ENCODE data around the gene PSME2. TPM values are rescaled to one million over a fixed set of nuclear protein-coding genes. Genes with fewer than 3 reads are reported as not detected.

The PSME2 gene
- total and polyA plus RNA-seq, 9 of the 15 experiments (the other 6 are each of a cell fraction or from before 2014, with no cell fraction given) = 111 to 579 (median 159) TPM

DNA sequence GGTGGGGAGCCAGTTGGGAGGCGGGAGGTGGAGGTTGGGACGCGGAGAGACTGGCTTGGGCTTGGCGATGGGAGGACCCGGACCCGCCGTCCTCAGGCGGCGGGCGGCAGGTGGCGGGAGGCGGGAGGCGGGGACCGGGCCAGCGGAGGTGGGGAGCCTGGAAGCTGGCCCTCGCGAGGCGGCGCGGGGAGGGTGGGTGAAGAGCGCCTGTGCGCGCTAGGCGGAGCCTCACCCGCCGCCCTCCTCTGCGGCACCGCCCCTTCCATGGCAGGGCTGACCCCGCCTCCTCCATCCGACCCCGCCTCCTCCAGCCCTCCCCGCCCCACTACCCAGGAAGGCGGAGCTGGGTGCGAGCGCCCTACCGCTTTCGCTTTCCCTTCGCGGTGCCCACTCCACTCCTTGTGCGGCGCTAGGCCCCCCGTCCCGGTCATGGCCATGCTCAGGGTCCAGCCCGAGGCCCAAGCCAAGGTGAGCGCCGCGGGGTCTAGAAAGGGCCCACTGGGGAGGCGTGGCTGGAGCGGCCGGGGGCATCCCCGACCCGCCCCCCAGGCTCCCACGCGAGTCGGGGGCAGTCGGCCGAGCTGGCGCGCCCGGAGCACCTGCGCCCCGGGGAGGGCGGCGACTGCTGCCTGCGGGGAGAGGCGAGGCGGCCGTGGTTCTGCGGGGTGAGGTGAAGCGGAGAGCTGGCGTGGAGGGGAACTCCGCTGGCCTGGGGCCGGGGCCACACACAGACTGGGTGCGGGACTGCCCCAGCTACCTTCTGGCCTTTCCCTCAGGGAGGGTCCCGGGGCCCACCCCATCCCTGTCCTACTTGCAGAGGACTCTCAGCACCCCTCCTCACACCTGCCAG is 10.4 kb downstream of the PSME2 start, which contains the start of gene PSME1 (continued):
- TF ChIP-seq ZFX (CRISPR knock-in tag; IDR thresholded peaks at IDR 0.05) (peak; percentile 60), CTBP1 (IDR thresholded peaks at IDR 0.05; ENCODE audit: borderline replicate concordance) (0 out of 2 replicates have a peak, but pooled peaks have one; percentile 44)

DNA sequence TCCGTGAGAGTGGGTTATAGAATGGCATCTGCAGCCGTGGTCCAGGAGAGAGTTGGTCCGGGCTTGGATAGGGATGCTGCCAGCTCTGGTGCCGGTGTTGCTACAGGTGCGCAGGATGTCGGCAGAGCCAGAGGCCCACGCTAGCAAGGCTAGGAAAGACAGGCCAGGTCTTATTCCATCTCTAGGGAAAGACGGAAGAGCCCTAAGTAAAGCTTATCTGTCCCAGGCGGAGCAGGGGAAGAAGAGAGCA is 10.9 kb downstream of the PSME2 start:
- Histone ChIP-seq H3K4me2 (ENCODE audit: insufficient read depth, low read length) (peak overlapping the region; percentile 84), H3K9ac (ENCODE audit: insufficient read depth in 1 of 2, low read depth in 2 of 2, low read length in 2 of 2) (peak overlapping the region; percentile 53 to 90), H3K27me3 (ENCODE audit: control insufficient read depth in 2 of 2, insufficient read depth in 2 of 2, low read length in 2 of 2) (no peaks in the 10 kb centered on the region), H3K36me3 (ENCODE audit: control insufficient read depth, insufficient read depth, low read length) (peaks cover 24% of the 10 kb centered on the region), H3K9me1 (ENCODE audit: control insufficient read depth, insufficient read depth, low read length) (no peaks in the 10 kb centered on the region), H3K79me2 (ENCODE audit: control insufficient read depth, insufficient read depth, low read length) (peaks cover 12% of the 10 kb centered on the region), H3K4me1 (replicated peaks in 1 of 2; ENCODE audit: control insufficient read depth in 2 of 2, insufficient read depth in 2 of 2, low read length in 2 of 2) (peaks cover 7 to 29% of the 10 kb centered on the region in 2 experiments; a peak in 4 of 5 replicates), H4K20me1 (replicated peaks; ENCODE audit: control insufficient read depth, insufficient read depth, low read length) (no peaks in the 10 kb centered on the region; the same call in 1 of the 2 replicates), H3K27ac (ENCODE audit: extremely low read depth, low read depth, low read length) (peak overlapping the region; percentile 30; the same call in 2 of the 3 replicates), H3K9me3 (replicated peaks; ENCODE audit: control insufficient read depth, insufficient read depth, low read depth, low read length) (no peaks in the 10 kb centered on the region), H2AFZ (ENCODE audit: low read depth, low read length) (peak overlapping the region; percentile 87), H3K4me3 (peak overlapping the region; percentile 92)
- in situ Hi-C loops (cut with MboI) = no loop called here
- ATAC-seq (no peak), FAIRE-seq (no peak), DNase-seq (ENCODE audit: extremely low read depth in 1 of 4, low spot score in 3 of 4) (no peak)
- 19% methylated on average over 7 of the region's 9 CpGs for WGBS (ENCODE audit: insufficient coverage, low coverage, missing lambda C conversion rate)
- intact Hi-C loops (cut with micrococcal nuclease) = no loop called here
- no peak for TF ChIP-seq TAF7 (tag; IDR thresholded peaks at IDR 0.05)
- 0 out of 2 replicates have a peak, but pooled peaks have one; percentile 38 for TF ChIP-seq ZEB2 (IDR thresholded peaks at IDR 0.05)
- TF ChIP-seq ZNF239 (CRISPR knock-in tag; IDR thresholded peaks at IDR 0.05) = no peak
- peak; percentile 23; the same call in 1 of the 2 replicates for TF ChIP-seq EP400 (IDR thresholded peaks at IDR 0.05)
- peak; percentile 34 for TF ChIP-seq KDM5B (IDR thresholded peaks at IDR 0.05; ENCODE audit: insufficient replicate concordance, low read depth, low read length)
- TF ChIP-seq MBD2 (IDR thresholded peaks at IDR 0.05; ENCODE audit: borderline replicate concordance, low read depth) = no peak
- TF ChIP-seq SIN3A (IDR thresholded peaks at IDR 0.05; ENCODE audit: borderline replicate concordance in 2 of 2, control insufficient read depth in 1 of 2, low read depth in 2 of 2, low read length in 2 of 2) = no peak
- TF ChIP-seq KDM1A (IDR thresholded peaks at IDR 0.05) = peak in 1 of 2 experiments; percentile 35; a peak in 1 of 4 replicates
- no peak for TF ChIP-seq HDAC8 (tag; IDR thresholded peaks at IDR 0.05)
- 0 out of 2 replicates have a peak, but pooled peaks have one; percentile 4 for TF ChIP-seq BCOR (IDR thresholded peaks at IDR 0.05)
- TF ChIP-seq SFPQ (IDR thresholded peaks at IDR 0.05; ENCODE audit: low read depth, low read length) = no peak
- TF ChIP-seq, protein P1, sequence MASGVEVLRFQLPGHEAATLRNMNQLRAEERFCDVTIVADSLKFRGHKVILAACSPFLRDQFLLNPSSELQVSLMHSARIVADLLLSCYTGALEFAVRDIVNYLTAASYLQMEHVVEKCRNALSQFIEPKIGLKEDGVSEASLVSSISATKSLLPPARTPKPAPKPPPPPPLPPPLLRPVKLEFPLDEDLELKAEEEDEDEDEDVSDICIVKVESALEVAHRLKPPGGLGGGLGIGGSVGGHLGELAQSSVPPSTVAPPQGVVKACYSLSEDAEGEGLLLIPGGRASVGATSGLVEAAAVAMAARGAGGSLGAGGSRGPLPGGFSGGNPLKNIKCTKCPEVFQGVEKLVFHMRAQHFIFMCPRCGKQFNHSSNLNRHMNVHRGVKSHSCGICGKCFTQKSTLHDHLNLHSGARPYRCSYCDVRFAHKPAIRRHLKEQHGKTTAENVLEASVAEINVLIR (CRISPR knock-in tag; IDR thresholded peaks at IDR 0.05) = no peak
- TF ChIP-seq NEUROD1 (IDR thresholded peaks at IDR 0.05; ENCODE audit: borderline replicate concordance, low read depth, low read length, partially characterized antibody) = no peak
- no TSS peak for BruUV-seq (replicated peaks)
- ChIA-PET POLR2A (interaction anchor here (0.8 to 1.6 kb wide), 5 partner anchors 10 to 41 kb away, joined by 3 to 15 read pairs (median 4); partner anchors contain the start of genes DCAF11, NRL and PCK2), CTCF (ENCODE audit: low intra/inter-chr PET ratio) (no interaction called here)

Data from K562 (cell line).